Raji (cell line): ENCODE measurements around the gene ZNF202.

ENCODE experiments used
- POLR2A ChIP-seq: IDR thresholded peaks from 2 replicates; pipeline ENCODE4 v1.6.1; 2011; ENCODE audit warnings: low read depth, low read length, control low read depth; ENCODE audit not compliant: insufficient read depth

ZNF202 gene

GRCh38 chr11:123700772-123701171, 40.7 kb downstream of the ZNF202 start:
- no peak for TF ChIP-seq POLR2A

GRCh38 chr11:123698546-123699127, 42.8 kb downstream of the ZNF202 start:
- no peak for TF ChIP-seq POLR2A

DNA sequence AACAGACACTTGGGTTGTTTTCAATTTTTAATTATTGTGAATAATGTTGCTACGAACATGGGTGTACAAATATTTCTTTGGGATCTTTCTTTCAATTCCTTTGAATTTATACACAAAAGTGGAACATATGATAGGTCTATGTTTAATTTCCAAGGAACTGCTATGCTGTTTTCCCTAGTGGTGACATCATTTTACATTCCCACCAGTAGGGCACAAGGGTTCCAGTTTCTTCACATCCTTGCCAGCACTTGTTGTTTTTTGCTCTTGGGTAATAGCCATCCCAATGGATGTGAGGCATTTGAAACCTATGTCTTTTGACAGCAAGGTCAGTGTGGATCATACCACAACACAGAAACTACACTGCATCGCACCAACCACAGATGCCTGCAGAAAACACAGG, 45.3 kb downstream of the ZNF202 start:
- no peak for TF ChIP-seq POLR2A

- TF ChIP-seq POLR2A = no peak
Observed at GRCh38 chr11:123695231-123695630, 46.2 kb downstream of the ZNF202 start.

DNA sequence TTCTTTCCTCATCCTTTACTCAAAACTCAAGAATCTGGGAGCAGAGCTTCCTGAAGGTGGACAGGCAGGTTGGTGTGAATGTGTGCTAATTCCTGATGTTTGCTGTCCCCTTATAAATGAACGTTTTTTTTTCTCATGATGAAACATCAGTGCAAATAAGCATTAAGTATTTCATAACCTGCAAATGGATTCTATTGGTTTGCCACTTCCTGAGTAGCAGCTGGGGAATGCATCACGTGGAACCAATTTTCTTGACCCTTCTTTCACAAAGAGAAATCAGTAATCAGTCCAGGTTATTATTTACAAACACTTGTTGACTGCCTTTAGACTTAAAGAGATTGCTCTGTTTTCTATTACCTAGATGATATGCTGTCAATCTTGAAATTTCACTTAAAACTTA, 46.9 kb downstream of the ZNF202 start:
- TF ChIP-seq POLR2A = no peak

GRCh38 chr11:123692961-123693360, 48.5 kb downstream of the ZNF202 start:
- TF ChIP-seq POLR2A = no peak

GRCh38 chr11:123690485-123690884, 51.0 kb downstream of the ZNF202 start:
- no peak for TF ChIP-seq POLR2A

DNA sequence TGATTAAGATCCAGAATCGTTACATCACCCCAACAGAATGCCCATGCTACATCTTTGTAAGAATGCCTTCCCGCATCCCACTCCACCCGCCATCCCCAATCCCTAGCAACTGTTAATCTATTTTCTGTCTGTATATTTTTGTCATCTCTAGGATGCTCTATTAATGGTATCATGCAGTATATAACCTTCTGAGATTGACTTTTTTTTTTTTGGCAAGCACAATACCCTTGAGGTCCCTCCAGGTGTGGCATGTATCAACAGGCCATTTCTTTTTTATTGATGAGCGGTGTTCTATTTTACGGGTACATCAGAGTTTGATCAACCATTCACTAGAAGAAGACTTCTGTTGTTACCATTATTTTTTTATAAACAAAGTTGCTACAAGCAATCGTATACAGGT, 56.9 kb downstream of the ZNF202 start:
- TF ChIP-seq POLR2A = no peak

GRCh38 chr11:123683428-123684170, 57.9 kb downstream of the ZNF202 start:
- TF ChIP-seq POLR2A = no peak

DNA sequence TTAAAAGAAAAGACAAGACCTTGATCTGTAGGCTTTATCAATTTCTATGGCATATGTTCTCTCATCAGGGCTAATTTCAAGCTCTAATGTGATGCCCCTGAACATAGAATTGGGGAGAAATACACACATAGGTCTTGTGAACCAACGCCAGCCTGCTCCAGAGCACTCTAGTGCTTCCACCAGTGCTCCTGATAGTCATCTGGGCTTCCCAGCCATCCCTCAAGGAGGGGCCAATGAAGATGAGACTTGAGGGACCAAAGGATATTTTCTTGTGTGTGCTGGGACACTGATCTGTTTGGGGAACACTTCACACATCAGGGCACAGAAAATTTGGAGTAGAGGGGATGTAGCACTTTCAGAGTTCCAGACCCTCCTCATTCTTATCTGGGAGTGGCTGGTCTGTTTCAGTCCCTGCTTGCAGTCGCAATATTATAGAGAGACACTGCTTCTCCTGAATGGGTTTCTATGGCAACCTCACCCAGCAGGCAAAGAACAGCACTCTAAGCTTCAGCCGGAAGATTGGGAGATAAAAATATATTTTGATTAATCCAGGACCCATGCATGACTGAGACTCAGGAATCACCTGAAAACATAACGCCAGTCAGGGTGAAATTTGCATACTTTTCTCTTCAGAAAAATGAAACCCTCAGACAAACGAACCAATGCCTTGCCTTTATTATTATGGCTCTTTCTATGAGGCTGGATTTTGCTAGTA, 58.6 kb downstream of the ZNF202 start:
- TF ChIP-seq POLR2A = no peak

DNA sequence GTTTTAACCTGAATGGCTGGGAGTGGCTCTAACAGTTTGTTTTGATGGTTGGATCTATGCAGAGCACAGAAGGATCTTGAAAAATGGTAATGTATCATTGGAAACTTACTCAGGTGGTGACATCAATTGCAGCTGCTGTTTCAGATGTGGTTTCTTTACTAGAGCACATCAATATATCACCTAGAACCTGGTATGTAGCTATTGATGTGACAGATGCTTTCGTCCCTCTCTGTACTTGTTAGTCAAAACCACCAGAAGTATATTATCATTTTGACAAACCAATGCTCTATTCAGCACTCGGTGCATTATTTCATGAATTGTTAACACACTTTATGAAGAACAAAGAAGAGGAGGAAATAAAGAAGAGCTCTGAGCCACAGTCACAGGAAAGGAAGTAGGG, 60.4 kb downstream of the ZNF202 start:
- no peak for TF ChIP-seq POLR2A

DNA sequence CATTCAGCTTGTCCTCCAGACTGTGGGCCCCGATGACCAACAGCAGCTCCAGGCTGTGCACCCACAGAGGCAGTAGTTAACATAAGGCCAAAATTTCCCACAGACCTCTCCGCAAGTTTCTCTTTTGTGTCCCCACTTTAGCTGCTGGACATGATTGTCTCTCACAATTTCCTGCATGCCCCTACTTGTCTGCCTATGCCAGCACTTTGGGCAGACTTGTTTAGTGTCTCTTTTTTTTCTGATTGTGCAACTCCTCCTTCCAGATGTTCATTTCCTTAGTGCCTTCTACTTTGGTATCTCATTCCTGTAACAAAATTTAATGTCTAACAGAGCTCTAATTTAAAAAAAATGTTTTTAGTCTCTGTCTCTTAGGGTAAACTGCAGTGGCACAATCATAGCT, 63.2 kb downstream of the ZNF202 start:
- TF ChIP-seq POLR2A = no peak

GRCh38 chr11:123677510-123677909, 64.0 kb downstream of the ZNF202 start:
- no peak for TF ChIP-seq POLR2A

DNA sequence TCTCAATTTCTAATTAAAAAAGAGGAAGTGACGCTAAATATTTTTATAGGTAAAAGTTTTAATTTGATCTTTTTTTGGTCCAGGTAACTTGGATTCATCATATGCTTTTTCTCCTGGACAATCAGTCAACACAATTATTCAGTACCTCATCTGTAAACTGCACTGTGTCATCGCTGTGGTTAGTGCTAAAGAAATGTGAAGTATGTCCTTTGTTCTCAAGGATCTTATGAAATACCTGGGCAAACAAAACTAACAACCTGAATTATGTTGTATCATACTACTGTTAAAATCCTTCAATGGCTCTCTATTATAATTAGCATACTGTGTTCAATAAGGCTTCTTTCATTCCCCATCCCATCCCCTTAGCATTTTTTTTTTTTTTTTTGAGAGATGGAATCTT, 67.2 kb downstream of the ZNF202 start:
- TF ChIP-seq POLR2A = no peak
